ENCODE results near the gene E2F2.
A peak's percentile ranks its signal among the peaks of the same experiment; 100 is the strongest.

E2F2 gene, protein sequence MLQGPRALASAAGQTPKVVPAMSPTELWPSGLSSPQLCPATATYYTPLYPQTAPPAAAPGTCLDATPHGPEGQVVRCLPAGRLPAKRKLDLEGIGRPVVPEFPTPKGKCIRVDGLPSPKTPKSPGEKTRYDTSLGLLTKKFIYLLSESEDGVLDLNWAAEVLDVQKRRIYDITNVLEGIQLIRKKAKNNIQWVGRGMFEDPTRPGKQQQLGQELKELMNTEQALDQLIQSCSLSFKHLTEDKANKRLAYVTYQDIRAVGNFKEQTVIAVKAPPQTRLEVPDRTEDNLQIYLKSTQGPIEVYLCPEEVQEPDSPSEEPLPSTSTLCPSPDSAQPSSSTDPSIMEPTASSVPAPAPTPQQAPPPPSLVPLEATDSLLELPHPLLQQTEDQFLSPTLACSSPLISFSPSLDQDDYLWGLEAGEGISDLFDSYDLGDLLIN

DNA sequence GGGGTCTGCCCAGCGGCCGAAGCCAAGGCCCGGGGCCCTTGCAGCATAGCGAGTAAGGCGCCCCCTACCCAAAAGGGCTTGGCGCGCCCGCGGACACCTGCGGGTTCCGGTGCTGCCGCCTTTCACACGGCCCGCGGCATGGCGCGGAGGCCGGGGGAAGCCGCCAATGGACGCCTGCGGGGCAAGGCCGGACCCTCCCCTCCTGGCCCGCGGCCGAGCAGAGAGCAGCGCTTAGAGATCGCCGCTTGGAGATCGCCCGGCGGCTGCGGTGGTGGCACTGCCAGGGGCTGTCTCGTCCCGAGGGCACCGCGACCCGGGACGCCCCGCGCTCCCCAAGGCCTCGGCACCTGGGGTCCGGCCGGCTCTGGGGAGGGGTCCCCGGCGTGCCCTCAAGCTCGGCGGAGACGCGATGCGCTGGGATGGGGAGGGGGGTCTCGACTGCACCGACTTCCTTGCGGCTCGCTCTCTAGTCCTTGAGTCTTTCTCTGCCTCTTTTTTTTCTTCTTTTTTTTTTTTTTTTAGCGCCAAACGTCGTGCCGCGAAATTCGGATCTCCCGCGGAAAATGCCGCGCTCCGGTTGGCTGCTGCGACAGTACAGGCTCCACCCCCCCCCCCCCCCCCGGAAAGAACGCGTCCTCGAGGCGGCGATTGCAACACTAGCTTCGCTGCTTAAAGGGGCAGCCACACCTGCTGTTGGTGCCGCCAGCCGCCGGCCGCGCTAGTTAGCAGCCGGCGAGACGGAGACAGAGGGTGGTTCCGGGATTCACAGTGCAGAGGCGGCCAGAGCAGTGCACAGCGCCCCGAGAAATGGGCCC is at the start of gene E2F2:
Gene E2F2, minus strand, starts transcription at position 487 of the 815 bp plus-strand sequence. Its CDS starts 440 bp downstream, at position 47.
- ChIA-PET CTCF (interaction anchor here (0.5 to 10.2 kb wide), 11 partner anchors 10 to 213 kb away, joined by 3 to 63 read pairs (median 4); no protein-coding TSS in a partner anchor), POLR2A (no interaction called here)
- no peak for DNase-seq (ENCODE audit: low read depth, low spot score)
- H3K4me3 ChIP-seq (ENCODE audit: low read depth, low read length), result peak within 1 kb of the TSS; percentile 65
- peak; percentile 34 for TF ChIP-seq CTCF (IDR thresholded peaks at IDR 0.05; ENCODE audit: insufficient read depth, low read length, missing control alignments)

- ChIA-PET CTCF (interaction anchor here (0.9 to 1.4 kb wide), 2 partner anchors 20 to 38 kb away, joined by 3 read pairs; no protein-coding TSS in a partner anchor), POLR2A (no interaction called here)
- no peak for DNase-seq (ENCODE audit: low read depth, low spot score)
- no peak overlapping the region for H3K4me3 ChIP-seq (ENCODE audit: low read depth, low read length)
- TF ChIP-seq CTCF (IDR thresholded peaks at IDR 0.05; ENCODE audit: insufficient read depth, low read length, missing control alignments), result no peak
Observed at GRCh38 chr1:23578997-23579363, 47.9 kb upstream of the E2F2 start.

DNA sequence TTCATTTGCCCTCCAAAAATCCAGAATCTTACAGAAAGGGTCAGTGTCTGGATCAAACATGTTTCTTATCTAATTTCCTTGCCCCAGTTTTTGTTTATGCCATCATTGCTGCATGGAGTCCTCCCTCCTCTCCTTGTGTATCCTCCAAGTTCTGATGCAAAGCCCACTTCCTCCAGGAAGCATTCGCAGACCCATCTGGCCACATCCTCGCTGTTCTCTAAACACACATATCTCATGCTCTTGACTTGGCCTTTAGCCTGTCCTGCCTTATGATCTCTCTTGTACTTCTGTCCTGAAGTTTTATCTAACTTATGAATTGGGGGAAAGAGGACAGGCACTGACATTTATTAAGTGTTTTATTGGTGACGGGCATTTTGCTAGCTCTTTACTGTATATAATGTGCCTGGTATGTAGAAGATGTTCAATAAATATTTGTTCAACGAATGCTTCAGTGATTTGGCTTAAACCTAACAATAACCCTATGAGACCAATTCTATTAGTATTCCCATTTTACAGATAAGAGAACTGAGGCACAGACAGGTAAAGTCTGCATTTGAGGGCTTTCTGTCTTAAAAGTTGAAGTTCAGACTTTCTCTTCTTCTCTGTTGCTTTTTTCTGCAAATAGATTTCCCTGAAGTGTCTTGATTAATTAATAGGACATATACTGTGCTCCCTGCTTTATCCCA is 47.4 kb upstream of the E2F2 start:
- no peak overlapping the region for H3K4me3 ChIP-seq (ENCODE audit: low read depth, low read length)
- TF ChIP-seq CTCF (IDR thresholded peaks at IDR 0.05; ENCODE audit: insufficient read depth, low read length, missing control alignments), result no peak
- POLR2A ChIA-PET, result interaction anchor here (3.4 kb wide), 1 partner anchor 19 kb away, joined by 67 read pairs; the partner anchor contains the start of gene ID3
- CTCF ChIA-PET, result interaction anchor here (1.4 to 3.4 kb wide), 3 partner anchors 20 to 56 kb away, joined by 3 to 31 read pairs (median 5); partner anchors contain the start of gene ID3
- no peak for DNase-seq (ENCODE audit: low read depth, low spot score)

DNA sequence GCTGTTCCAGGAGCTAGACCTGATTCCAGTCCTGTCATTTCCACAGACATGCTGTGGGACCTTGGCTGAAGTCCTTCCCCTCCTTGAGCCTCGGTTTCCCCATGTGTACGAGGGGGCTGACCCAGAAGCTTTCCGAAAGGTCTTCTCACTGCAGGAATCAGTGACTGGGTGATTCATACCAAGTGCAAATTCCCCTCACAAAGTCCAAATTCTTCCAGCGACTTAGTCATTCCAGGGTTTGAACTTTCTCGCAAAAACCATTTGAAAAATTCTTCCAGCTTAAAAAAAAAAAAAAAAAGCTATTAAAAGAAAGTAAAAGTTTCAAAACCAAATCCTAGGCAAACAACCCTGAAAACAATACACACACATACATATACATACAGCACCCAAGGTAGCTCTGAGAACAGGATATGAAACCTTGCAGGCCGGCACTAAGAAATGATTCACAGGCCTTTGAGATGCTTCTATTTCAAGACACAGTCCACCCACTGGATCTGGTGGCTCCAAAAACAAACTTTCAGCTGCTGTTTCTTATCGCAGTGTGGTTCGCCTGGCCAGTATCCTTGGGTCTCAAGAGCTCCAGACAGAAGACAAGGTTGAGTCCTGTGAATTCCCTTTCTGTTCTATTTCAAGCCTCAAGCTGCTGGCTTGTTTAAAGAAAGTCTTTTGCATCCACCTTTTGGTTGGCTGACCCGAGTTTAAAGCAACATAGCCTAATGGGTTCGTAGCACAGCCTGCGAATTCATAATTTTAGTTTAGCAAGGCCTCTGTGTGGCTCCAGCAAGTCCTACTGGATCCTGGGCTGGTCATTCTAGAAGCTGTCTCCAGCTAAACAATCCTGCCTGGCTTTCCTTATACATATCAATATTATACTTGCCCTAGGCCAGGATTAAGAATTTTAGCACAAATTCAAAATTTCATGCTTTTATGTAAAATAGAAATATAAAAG is 46.3 kb upstream of the E2F2 start:
- no peak for TF ChIP-seq CTCF (IDR thresholded peaks at IDR 0.05; ENCODE audit: insufficient read depth, low read length, missing control alignments)
- ChIA-PET CTCF (interaction anchor here (0.7 to 3.4 kb wide), 12 partner anchors 8 to 81 kb away, joined by 3 to 31 read pairs (median 5); partner anchors contain the start of gene ID3), POLR2A (interaction anchor here (0.6 to 3.4 kb wide), 7 partner anchors 9 to 38 kb away, joined by 3 to 67 read pairs (median 6); partner anchors contain the start of gene ID3)
- H3K4me3 ChIP-seq (ENCODE audit: low read depth, low read length), result peak overlapping the region; percentile 43
- DNase-seq (ENCODE audit: low read depth, low spot score), result peak; percentile 74

DNA sequence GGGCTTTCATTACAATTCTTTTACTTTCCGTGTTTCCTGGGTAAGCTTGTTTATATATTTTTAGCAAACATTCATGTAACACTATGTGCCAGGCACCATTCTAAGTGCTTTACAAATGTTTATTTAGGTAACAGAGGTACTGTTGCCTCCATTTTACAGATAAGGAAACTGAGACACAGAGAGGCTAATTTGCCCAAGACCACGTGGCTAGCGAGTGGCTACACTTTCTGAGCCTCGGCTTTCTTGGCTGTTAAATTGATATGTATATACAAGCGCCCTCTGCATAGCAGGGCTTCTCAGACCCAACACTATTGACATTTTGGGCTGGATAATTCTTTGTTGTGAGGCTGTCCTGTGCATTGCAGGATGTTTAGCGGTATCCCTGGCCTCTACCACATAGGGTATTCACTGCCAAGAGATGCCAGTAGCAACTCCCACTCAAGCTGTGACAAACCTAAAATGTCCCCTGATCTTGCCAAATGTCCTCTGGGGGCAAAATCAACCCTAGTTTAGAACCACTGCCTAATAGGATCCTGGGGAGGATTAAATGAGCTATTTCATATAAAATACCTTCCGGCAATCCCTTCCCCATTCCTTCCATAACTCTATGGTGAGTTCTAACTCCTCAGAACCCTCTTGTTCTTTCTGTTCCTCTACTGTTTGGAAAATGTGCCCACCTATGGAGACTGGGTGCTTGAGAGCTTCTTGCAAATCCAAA is 45.5 kb upstream of the E2F2 start:
- ChIA-PET POLR2A (interaction anchor here (0.6 to 3.4 kb wide), 7 partner anchors 8 to 37 kb away, joined by 3 to 67 read pairs (median 6); partner anchors contain the start of gene ID3), CTCF (interaction anchor here (0.8 to 3.7 kb wide), 12 partner anchors 9 to 79 kb away, joined by 3 to 31 read pairs (median 5); partner anchors contain the start of gene ID3)
- TF ChIP-seq CTCF (IDR thresholded peaks at IDR 0.05; ENCODE audit: insufficient read depth, low read length, missing control alignments), result no peak
- DNase-seq (ENCODE audit: low read depth, low spot score), result no peak
- H3K4me3 ChIP-seq (ENCODE audit: low read depth, low read length), result peak overlapping the region; percentile 43
